H1 (cell line): Measurements from ENCODE around the gene DGUOK. TPM values are rescaled to one million over a fixed set of nuclear protein-coding genes. Genes with fewer than 3 reads are reported as not detected.

ENCODE experiments used
- PHF8 ChIP-seq: fragments of 200-600 bp; sonication (generic); conservative IDR thresholded peaks from 2 replicates; pipeline ENCODE4 v1.7.1; 2012; ENCODE audit warnings: low read depth, mild to moderate bottlenecking, inconsistent platforms, low read length, moderate library complexity
- SAP30 ChIP-seq: fragments of 300-600 bp; sonication (generic); IDR thresholded peaks from 2 replicates; pipeline ENCODE4 v1.7.1; 2012; ENCODE audit warnings: low read length, moderate library complexity, mild to moderate bottlenecking, inconsistent platforms; ENCODE audit not compliant: insufficient read depth, insufficient replicate concordance
- TEAD4 ChIP-seq: IDR thresholded peaks from 2 replicates; pipeline ENCODE4 v1.6.1; 2012; ENCODE audit warnings: low read depth, low read length, inconsistent platforms, mixed read lengths
- polyA plus RNA-seq, 7 experiments: library from polyadenylated mRNA; depleted of rRNA in 3 of 7; stranded (reverse) in 5 of 7; unstranded in 2 of 7; fragments of >200 nt in 5 of 7; fragments of 200-250 nt in 2 of 7; gene quantifications; 1 replicate in 5 of 7; 2 replicates in 1 of 7; 4 replicates in 1 of 7; pipeline versions ENCODE4 v1.2.1 to v1.2.3, GENCODE V29; 2011 to 2013; ENCODE audit warnings: missing spikeins in 2 of 7, mixed read lengths in 2 of 7
- total RNA-seq: library from RNA; stranded (reverse); fragmentation: NEBNext Ultra II Directional; extraction: Animal tissue kit (Norgen Biotek cat#: 25700); gene quantifications from 2 replicates; pipeline ENCODE4 v1.2.1, GENCODE V29; 2021

The DGUOK gene
- total and polyA plus RNA-seq, 2 of the 8 experiments (the other 6 are each of a cell fraction or from before 2014, with no cell fraction given): 110 to 168 TPM

DNA sequence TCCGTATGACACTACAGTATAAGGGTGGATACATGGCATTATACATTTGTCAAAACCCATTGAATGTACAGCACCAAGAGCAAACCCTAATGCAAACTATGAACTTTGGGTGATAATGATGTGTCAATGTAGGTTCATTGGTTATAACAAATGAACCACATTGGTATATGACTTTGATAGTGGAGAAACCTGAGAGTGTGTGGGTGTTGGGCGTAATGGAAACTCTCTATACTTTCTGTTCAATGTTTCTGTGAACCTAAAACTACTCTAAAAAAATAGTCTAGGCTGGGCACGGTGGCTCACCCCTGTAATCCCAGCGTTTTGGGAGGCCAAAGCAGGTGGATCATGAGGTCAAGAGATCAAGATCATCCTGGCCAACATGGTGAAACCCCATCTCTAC is 40.3 kb upstream of the DGUOK start (continued):
- TF ChIP-seq PHF8: no peak
- TF ChIP-seq SAP30: no peak
- no peak for TF ChIP-seq TEAD4
